Measurements from ENCODE around the gene MOSPD3.
A peak's percentile ranks its signal among the peaks of the same experiment; 100 is the strongest.

Gene MOSPD3

GRCh38 chr7:100575746-100576383, 36.5 kb upstream of the MOSPD3 start:
- DNase-seq = no peak

- DNase-seq = no peak
Measured at GRCh38 chr7:100576384-100576993, 35.9 kb upstream of the MOSPD3 start.

GRCh38 chr7:100577103-100577502, 35.2 kb upstream of the MOSPD3 start:
- DNase-seq = no peak

- no peak for DNase-seq
Measured at GRCh38 chr7:100577507-100577906, 34.8 kb upstream of the MOSPD3 start.

GRCh38 chr7:100578246-100579183, 33.8 kb upstream of the MOSPD3 start:
- DNase-seq = no peak

- DNase-seq = no peak
Measured at GRCh38 chr7:100580466-100581283, 31.7 kb upstream of the MOSPD3 start.

- no peak for DNase-seq
Measured at GRCh38 chr7:100582041-100582579, 30.2 kb upstream of the MOSPD3 start.

- no peak for DNase-seq
Measured at GRCh38 chr7:100582650-100583049, 29.7 kb upstream of the MOSPD3 start.

- DNase-seq = no peak
Measured at GRCh38 chr7:100583132-100584053, 28.9 kb upstream of the MOSPD3 start.

GRCh38 chr7:100584054-100584682, 28.2 kb upstream of the MOSPD3 start:
- DNase-seq = no peak

GRCh38 chr7:100584683-100585510, 27.4 kb upstream of the MOSPD3 start:
- peak; percentile 66 for DNase-seq

- peak; percentile 69 for DNase-seq
Measured at GRCh38 chr7:100585511-100586265, 26.7 kb upstream of the MOSPD3 start, which contains the start of gene LRCH4. TSS of gene LRCH4 (minus strand) at chr7:100586129. CDS start at chr7:100586100, 29 bp downstream.

GRCh38 chr7:100586266-100587025, 25.9 kb upstream of the MOSPD3 start, which contains the start of gene FBXO24:
TSS of gene FBXO24 (plus strand) at chr7:100586328. CDS start at chr7:100586626, 298 bp downstream.
- peak; percentile 100 for DNase-seq

- no peak for DNase-seq
Measured at GRCh38 chr7:100588438-100588837, 23.9 kb upstream of the MOSPD3 start.

- no peak for DNase-seq
Measured at GRCh38 chr7:100589341-100589947, 22.9 kb upstream of the MOSPD3 start.

- DNase-seq = no peak
Measured at GRCh38 chr7:100590077-100590737, 22.1 kb upstream of the MOSPD3 start.

- DNase-seq = no peak
Measured at GRCh38 chr7:100591596-100591995, 20.7 kb upstream of the MOSPD3 start.

All from NCI-H146 (cell line).